ENCODE data around the gene SYCP2L. TPM values are rescaled to one million over a fixed set of nuclear protein-coding genes. Genes with fewer than 3 reads are reported as not detected.

The SYCP2L gene
- polyA plus RNA-seq, 2 of the 4 experiments (the other 2 are of a cell fraction) = 2.6 to 13.5 TPM

DNA sequence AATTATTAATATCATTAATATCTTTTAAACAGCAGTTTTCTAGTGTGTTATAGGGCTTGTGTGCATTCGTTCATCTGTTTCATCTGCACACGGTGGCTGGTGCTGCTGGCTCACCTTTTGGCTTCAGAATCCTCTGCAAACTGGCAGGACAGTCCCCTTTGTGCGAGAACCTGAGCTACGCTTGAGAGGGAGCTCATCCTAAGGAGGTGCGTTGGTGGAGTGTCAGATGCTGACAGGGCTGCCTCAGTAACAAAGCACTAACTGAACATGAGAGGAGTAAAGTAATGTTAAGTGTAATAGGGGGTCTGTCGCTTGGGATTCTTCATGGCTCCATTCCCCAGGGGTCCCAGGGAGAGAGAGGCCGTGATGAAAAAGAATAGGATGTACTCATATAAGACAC, 134.9 kb downstream of the SYCP2L start:
- no peaks in the 10 kb centered on the region for H3K9me3 ChIP-seq
- POLR2A ChIA-PET = no interaction called here
- TF ChIP-seq ESRRA (IDR thresholded peaks at IDR 0.05; ENCODE audit: borderline replicate concordance, low read length) (no peak), POLR2AphosphoS2 (conservative IDR thresholded peaks at IDR 0.05; ENCODE audit: low read length) (no peak), KDM5A (IDR thresholded peaks at IDR 0.05) (no peak), FOSL2 (IDR thresholded peaks at IDR 0.05) (no peak), FOSL2 (CRISPR knock-in tag; IDR thresholded peaks at IDR 0.05) (no peak), SREBF2 (IDR thresholded peaks at IDR 0.05) (no peak), HEYL (CRISPR knock-in tag; IDR thresholded peaks at IDR 0.05) (no peak), JUNB (IDR thresholded peaks at IDR 0.05) (no peak), CHD2 (IDR thresholded peaks at IDR 0.05; ENCODE audit: low read length, partially characterized antibody) (no peak), FOSB (CRISPR knock-in tag; IDR thresholded peaks at IDR 0.05) (no peak), CBX8 (IDR thresholded peaks at IDR 0.05) (no peak), JUN (IDR thresholded peaks at IDR 0.05) (no peak), ZC3H11A (IDR thresholded peaks at IDR 0.05) (no peak)
- TF ChIP-seq, protein P1, sequence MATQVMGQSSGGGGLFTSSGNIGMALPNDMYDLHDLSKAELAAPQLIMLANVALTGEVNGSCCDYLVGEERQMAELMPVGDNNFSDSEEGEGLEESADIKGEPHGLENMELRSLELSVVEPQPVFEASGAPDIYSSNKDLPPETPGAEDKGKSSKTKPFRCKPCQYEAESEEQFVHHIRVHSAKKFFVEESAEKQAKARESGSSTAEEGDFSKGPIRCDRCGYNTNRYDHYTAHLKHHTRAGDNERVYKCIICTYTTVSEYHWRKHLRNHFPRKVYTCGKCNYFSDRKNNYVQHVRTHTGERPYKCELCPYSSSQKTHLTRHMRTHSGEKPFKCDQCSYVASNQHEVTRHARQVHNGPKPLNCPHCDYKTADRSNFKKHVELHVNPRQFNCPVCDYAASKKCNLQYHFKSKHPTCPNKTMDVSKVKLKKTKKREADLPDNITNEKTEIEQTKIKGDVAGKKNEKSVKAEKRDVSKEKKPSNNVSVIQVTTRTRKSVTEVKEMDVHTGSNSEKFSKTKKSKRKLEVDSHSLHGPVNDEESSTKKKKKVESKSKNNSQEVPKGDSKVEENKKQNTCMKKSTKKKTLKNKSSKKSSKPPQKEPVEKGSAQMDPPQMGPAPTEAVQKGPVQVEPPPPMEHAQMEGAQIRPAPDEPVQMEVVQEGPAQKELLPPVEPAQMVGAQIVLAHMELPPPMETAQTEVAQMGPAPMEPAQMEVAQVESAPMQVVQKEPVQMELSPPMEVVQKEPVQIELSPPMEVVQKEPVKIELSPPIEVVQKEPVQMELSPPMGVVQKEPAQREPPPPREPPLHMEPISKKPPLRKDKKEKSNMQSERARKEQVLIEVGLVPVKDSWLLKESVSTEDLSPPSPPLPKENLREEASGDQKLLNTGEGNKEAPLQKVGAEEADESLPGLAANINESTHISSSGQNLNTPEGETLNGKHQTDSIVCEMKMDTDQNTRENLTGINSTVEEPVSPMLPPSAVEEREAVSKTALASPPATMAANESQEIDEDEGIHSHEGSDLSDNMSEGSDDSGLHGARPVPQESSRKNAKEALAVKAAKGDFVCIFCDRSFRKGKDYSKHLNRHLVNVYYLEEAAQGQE (IDR thresholded peaks at IDR 0.05) = no peak
- TF ChIP-seq, protein P2, sequence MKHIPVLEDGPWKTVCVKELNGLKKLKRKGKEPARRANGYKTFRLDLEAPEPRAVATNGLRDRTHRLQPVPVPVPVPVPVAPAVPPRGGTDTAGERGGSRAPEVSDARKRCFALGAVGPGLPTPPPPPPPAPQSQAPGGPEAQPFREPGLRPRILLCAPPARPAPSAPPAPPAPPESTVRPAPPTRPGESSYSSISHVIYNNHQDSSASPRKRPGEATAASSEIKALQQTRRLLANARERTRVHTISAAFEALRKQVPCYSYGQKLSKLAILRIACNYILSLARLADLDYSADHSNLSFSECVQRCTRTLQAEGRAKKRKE (CRISPR knock-in tag; IDR thresholded peaks at IDR 0.05; ENCODE audit: low read depth) = no peak
- TF ChIP-seq, protein P3, sequence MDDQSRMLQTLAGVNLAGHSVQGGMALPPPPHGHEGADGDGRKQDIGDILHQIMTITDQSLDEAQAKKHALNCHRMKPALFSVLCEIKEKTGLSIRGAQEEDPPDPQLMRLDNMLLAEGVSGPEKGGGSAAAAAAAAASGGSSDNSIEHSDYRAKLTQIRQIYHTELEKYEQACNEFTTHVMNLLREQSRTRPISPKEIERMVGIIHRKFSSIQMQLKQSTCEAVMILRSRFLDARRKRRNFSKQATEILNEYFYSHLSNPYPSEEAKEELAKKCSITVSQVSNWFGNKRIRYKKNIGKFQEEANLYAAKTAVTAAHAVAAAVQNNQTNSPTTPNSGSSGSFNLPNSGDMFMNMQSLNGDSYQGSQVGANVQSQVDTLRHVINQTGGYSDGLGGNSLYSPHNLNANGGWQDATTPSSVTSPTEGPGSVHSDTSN (IDR thresholded peaks at IDR 0.05) = no peak
- TF ChIP-seq, protein P4, sequence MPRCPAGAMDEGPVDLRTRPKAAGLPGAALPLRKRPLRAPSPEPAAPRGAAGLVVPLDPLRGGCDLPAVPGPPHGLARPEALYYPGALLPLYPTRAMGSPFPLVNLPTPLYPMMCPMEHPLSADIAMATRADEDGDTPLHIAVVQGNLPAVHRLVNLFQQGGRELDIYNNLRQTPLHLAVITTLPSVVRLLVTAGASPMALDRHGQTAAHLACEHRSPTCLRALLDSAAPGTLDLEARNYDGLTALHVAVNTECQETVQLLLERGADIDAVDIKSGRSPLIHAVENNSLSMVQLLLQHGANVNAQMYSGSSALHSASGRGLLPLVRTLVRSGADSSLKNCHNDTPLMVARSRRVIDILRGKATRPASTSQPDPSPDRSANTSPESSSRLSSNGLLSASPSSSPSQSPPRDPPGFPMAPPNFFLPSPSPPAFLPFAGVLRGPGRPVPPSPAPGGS (IDR thresholded peaks at IDR 0.05) = no peak
- CTCF ChIA-PET = interaction anchor here (1.2 to 2.0 kb wide), 2 partner anchors 10 to 69 kb away, joined by 4 to 7 read pairs; no protein-coding TSS in a partner anchor
- H3K4me3 ChIP-seq = no peak overlapping the region
- no peak overlapping the region for H3K27ac ChIP-seq
- no peaks in the 10 kb centered on the region for H3K4me1 ChIP-seq
- H3K4me2 ChIP-seq = no peak overlapping the region
- no peak for ATAC-seq
- 86% methylated on average over 7 of the region's 7 CpGs for WGBS (ENCODE audit: missing lambda C conversion rate)
- FAIRE-seq = no peak
- no peak for DNase-seq (ENCODE audit: low read depth in 1 of 2, low spot score in 1 of 2)

DNA sequence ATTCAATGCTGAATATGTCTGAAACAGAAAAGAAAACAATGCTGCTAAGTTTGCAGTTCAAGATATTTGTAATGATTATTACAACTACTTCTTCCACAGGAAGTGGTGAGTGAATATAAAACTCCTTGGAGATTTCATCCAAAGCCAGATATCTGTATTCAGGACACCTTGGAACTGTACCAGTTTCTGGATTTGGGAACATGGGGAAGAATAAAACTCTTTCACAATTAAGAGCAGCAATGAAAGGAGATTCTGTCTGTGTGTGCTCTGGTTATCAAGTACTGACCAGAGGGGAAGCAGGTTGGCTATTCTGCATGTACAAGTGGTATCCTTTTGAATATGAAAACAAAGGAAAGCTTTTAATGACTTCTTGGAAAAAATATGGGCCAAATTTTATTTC, 136.2 kb downstream of the SYCP2L start:
- ATAC-seq = no peak
- H3K9me3 ChIP-seq = no peaks in the 10 kb centered on the region
- ChIA-PET CTCF (interaction anchor here (1.3 kb wide), 1 partner anchor 68 kb away, joined by 3 read pairs; no protein-coding TSS in a partner anchor), POLR2A (no interaction called here)
- H3K4me3 ChIP-seq = no peak overlapping the region
- DNase-seq (ENCODE audit: low read depth in 1 of 2, low spot score in 1 of 2) = no peak
- no peak overlapping the region for H3K27ac ChIP-seq
- no peak overlapping the region for H3K4me2 ChIP-seq
- no peaks in the 10 kb centered on the region for H3K4me1 ChIP-seq
- TF ChIP-seq, protein P5, sequence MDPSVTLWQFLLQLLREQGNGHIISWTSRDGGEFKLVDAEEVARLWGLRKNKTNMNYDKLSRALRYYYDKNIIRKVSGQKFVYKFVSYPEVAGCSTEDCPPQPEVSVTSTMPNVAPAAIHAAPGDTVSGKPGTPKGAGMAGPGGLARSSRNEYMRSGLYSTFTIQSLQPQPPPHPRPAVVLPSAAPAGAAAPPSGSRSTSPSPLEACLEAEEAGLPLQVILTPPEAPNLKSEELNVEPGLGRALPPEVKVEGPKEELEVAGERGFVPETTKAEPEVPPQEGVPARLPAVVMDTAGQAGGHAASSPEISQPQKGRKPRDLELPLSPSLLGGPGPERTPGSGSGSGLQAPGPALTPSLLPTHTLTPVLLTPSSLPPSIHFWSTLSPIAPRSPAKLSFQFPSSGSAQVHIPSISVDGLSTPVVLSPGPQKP (IDR thresholded peaks at IDR 0.05; ENCODE audit: low read depth, low read length) = no peak
- TF ChIP-seq HOXB13 (CRISPR knock-in tag; IDR thresholded peaks at IDR 0.05; ENCODE audit: low read depth) = no peak
- TF ChIP-seq JUN (IDR thresholded peaks at IDR 0.05) = no peak
- TF ChIP-seq PHF8 (IDR thresholded peaks at IDR 0.05; ENCODE audit: borderline replicate concordance, low read depth) = no peak
- no peak for TF ChIP-seq MAFK (IDR thresholded peaks at IDR 0.05; ENCODE audit: partially characterized antibody)
- TF ChIP-seq KDM1A (IDR thresholded peaks at IDR 0.05; ENCODE audit: low read depth) = no peak
- TF ChIP-seq ZFP36 (IDR thresholded peaks at IDR 0.05; ENCODE audit: borderline replicate concordance, partially characterized antibody) = no peak
- no peak for TF ChIP-seq FOXS1 (CRISPR knock-in tag; IDR thresholded peaks at IDR 0.05)
- TF ChIP-seq, protein P4 (IDR thresholded peaks at IDR 0.05) = no peak
- no peak for TF ChIP-seq MAZ (IDR thresholded peaks at IDR 0.05; ENCODE audit: borderline replicate concordance, low read depth, low read length)
- TF ChIP-seq TP53 (CRISPR knock-in tag; IDR thresholded peaks at IDR 0.05) = no peak
- TF ChIP-seq CBX8 (IDR thresholded peaks at IDR 0.05) = no peak
- TF ChIP-seq BHLHE40 (IDR thresholded peaks at IDR 0.05; ENCODE audit: low read depth, low read length) = no peak
- TF ChIP-seq RARB (CRISPR knock-in tag; IDR thresholded peaks at IDR 0.05) = no peak
- TF ChIP-seq ZC3H11A (IDR thresholded peaks at IDR 0.05) = no peak
- FAIRE-seq = no peak

All from A549 (cell line).